Panc1 (cell line): ENCODE results near the gene PAQR7. TPM values are rescaled to one million over a fixed set of nuclear protein-coding genes. Genes with fewer than 3 reads are reported as not detected.

Experiments used
- ATAC-seq: fragments of 200-7000 bp; cut with Tn5 transposase; 2 replicates; pipeline ENCODE4 v1.9.1; 2020; ENCODE audit warnings: mild to moderate bottlenecking, moderate library complexity
- BruUV-seq: library from RNA; stranded (reverse); fragments of 400-500 nt; replicated peaks from 2 replicates; lab custom pipeline; 2021; lab: Mats Ljungman, UMichigan
- CTCF ChIA-PET: fragments of 300-600 bp; sonication (Branson Sonifier 250); formaldehyde crosslinking; loops from one replicate; lab custom pipeline; 2022; ENCODE audit warnings: antibody characterized with exemption; lab: Charles Lee
- POLR2A ChIA-PET: fragments of 300-600 bp; sonication (Branson Sonifier 250); formaldehyde crosslinking; loops from one replicate; lab custom pipeline; 2022; ENCODE audit warnings: antibody characterized with exemption; lab: Charles Lee
- DNase-seq: peaks from one replicate; pipeline ENCODE4 v3.0.0-alpha.2; 2010; ENCODE audit warnings: low read depth, low spot score
- H3K27ac ChIP-seq: 2 replicates; pipeline ENCODE4 v1.5.1; 2011; ENCODE audit warnings: mild to moderate bottlenecking, low read length, inconsistent platforms
- H3K27me3 ChIP-seq: fragments of 200-500 bp; sonication (Bioruptor generic); 2 replicates; pipeline ENCODE4 v1.6.0; 2014; ENCODE audit warnings: low read length, inconsistent platforms; ENCODE audit not compliant: control insufficient read depth, insufficient read depth
- H3K36me3 ChIP-seq: fragments of 200-500 bp; sonication (Bioruptor generic); 2 replicates; pipeline ENCODE4 v1.5.1; 2014; ENCODE audit warnings: inconsistent platforms, mild to moderate bottlenecking, low read length, moderate library complexity; ENCODE audit not compliant: control insufficient read depth, insufficient read depth
- H3K4me1 ChIP-seq: 2 replicates; pipeline ENCODE4 v1.5.1; 2011; ENCODE audit warnings: inconsistent platforms, mild to moderate bottlenecking, low read length, moderate library complexity; ENCODE audit not compliant: control insufficient read depth, insufficient read depth
- H3K4me3 ChIP-seq, 2 experiments: 2 replicates each; pipeline ENCODE4 v1.5.1; 2011 to 2012; ENCODE audit warnings: low read depth in 2 of 2, low read length in 2 of 2, mild to moderate bottlenecking in 2 of 2, inconsistent platforms in 1 of 2, moderate library complexity in 1 of 2
- H3K9me3 ChIP-seq: fragments of 200-500 bp; sonication (Bioruptor generic); 2 replicates; pipeline ENCODE4 v1.5.1; 2014; ENCODE audit warnings: low read depth, mild to moderate bottlenecking, inconsistent platforms, low read length, moderate library complexity; ENCODE audit not compliant: control insufficient read depth, insufficient read depth
- CTCF ChIP-seq: fragments of 450-650 bp; IDR thresholded peaks from 2 replicates; pipeline ENCODE4 v1.5.1; 2017; ENCODE audit warnings: mild to moderate bottlenecking
- POLR2AphosphoS5 ChIP-seq: IDR thresholded peaks from 2 replicates; pipeline ENCODE4 v1.6.1; 2012; ENCODE audit warnings: mild to moderate bottlenecking, low read depth, low read length, moderate library complexity
- REST ChIP-seq, 2 experiments: IDR thresholded peaks; 2 replicates each; pipeline ENCODE4 v1.6.1; 2011 to 2012; ENCODE audit warnings: low read depth in 2 of 2, control low read depth in 1 of 2, low read length in 1 of 2, mild to moderate bottlenecking in 1 of 2, moderate library complexity in 1 of 2; ENCODE audit not compliant: insufficient read depth in 1 of 2
- SIN3A ChIP-seq: IDR thresholded peaks from 2 replicates; pipeline ENCODE4 v1.6.1; 2012; ENCODE audit warnings: low read depth, mild to moderate bottlenecking, low read length, moderate library complexity, borderline replicate concordance; ENCODE audit not compliant: insufficient read depth
- TCF7L2 ChIP-seq: IDR thresholded peaks from 2 replicates; pipeline ENCODE4 v1.6.1; 2011; ENCODE audit warnings: mild to moderate bottlenecking, low read depth, low read length, inconsistent platforms
- in situ Hi-C: cut with HindIII; loops from 2 replicates; pipeline ENCODE4 v1.10.0; 2016; ENCODE audit warnings: low sequenced_read_pairs, low pct_unique_long_range_greater_than_20kb
- intact Hi-C: fragments of 100-400 bp; cut with micrococcal nuclease; formaldehyde crosslinking; loops from one replicate; pipeline ENCODE4 v1.10.0; 2022; ENCODE audit not compliant: unreplicated experiment
- total RNA-seq: library from RNA; stranded (reverse); gene quantifications from one replicate; pipeline ENCODE4 v1.2.1, GENCODE V29; 2021; ENCODE audit not compliant: unreplicated experiment

The PAQR7 gene
- total RNA-seq, 1 experiment from 2014 or later, result 30.9 TPM

GRCh38 chr1:25899792-25900191, 24.3 kb upstream of the PAQR7 start:
- BruUV-seq, result no TSS peak
- POLR2A ChIA-PET, result no interaction called here

GRCh38 chr1:25898223-25899015, 22.9 kb upstream of the PAQR7 start:
- CTCF ChIA-PET, result interaction anchor here (0.6 to 4.2 kb wide), 2 partner anchors 99 to 338 kb away, joined by 3 to 56 read pairs; partner anchors contain the start of gene PAFAH2
- peak overlapping the region; percentile 23; the same call in 1 of the 2 replicates for H3K27ac ChIP-seq
- H3K36me3 ChIP-seq, result peaks cover 41% of the 10 kb centered on the region
- BruUV-seq, result no TSS peak
- intact Hi-C loops (no loop called here), in situ Hi-C loops (loop anchor here (5.0 kb wide), 1 partner anchor 99 kb away; the partner anchor contains the start of gene PAFAH2)
- peaks cover 28% of the 10 kb centered on the region for H3K4me1 ChIP-seq
- no peak for DNase-seq
- H3K4me3 ChIP-seq, result no peak overlapping the region
- ATAC-seq, result no peak
- H3K9me3 ChIP-seq, result no peaks in the 10 kb centered on the region
- H3K27me3 ChIP-seq, result no peaks in the 10 kb centered on the region
- POLR2A ChIA-PET, result no interaction called here
- no peak for TF ChIP-seq REST (IDR thresholded peaks at IDR 0.05; ENCODE audit: insufficient read depth in 1 of 2, low read depth in 2 of 2, low read length in 1 of 2)
- no peak for TF ChIP-seq POLR2AphosphoS5
- TF ChIP-seq CTCF, result no peak
- TF ChIP-seq SIN3A, result no peak

More at GRCh38 chr1:25899792-25900191, 24.3 kb upstream of the PAQR7 start:
- H3K4me1 ChIP-seq, result peaks cover 33% of the 10 kb centered on the region
- no peak overlapping the region for H3K4me3 ChIP-seq
- intact Hi-C loops, result no loop called here
- no peaks in the 10 kb centered on the region for H3K9me3 ChIP-seq
- peaks cover 49% of the 10 kb centered on the region for H3K36me3 ChIP-seq
- ATAC-seq (no peak), DNase-seq (no peak)
- TF ChIP-seq REST (IDR thresholded peaks at IDR 0.05; ENCODE audit: insufficient read depth in 1 of 2, low read depth in 2 of 2, low read length in 1 of 2) (no peak), POLR2AphosphoS5 (no peak), TCF7L2 (no peak), SIN3A (no peak), CTCF (no peak)
- CTCF ChIA-PET, result no interaction called here
- in situ Hi-C loops, result loop anchor here (5.0 kb wide), 1 partner anchor 98 kb away; the partner anchor contains the start of gene PAFAH2
- H3K27ac ChIP-seq, result no peak overlapping the region
- no peaks in the 10 kb centered on the region for H3K27me3 ChIP-seq
